Smooth muscle cell (in vitro differentiated cells): ENCODE results near the gene PDZRN3. TPM values are rescaled to one million over a fixed set of nuclear protein-coding genes. Genes with fewer than 3 reads are reported as not detected.

Experiments
- DNase-seq: peaks from one replicate; lab custom pipeline; 2025; ENCODE audit not compliant: unreplicated experiment; lab: John Stamatoyannopoulos, UW
- H2AFZ ChIP-seq: fragments of 200-600 bp; sonication (generic); 2 replicates; pipeline ENCODE4 v1.6.0; 2016; ENCODE audit warnings: antibody characterized with exemption, low read depth, mild to moderate bottlenecking
- H3F3A ChIP-seq: fragments of 200-600 bp; sonication (generic); 2 replicates; pipeline ENCODE4 v1.6.0; 2017; ENCODE audit warnings: antibody characterized with exemption, low read depth
- H3K27ac ChIP-seq: fragments of 200-600 bp; sonication (generic); 2 replicates; pipeline ENCODE4 v1.5.1; 2016; ENCODE audit warnings: low read depth, mild to moderate bottlenecking
- H3K27me3 ChIP-seq: fragments of 200-600 bp; sonication (generic); 2 replicates; pipeline ENCODE4 v1.6.1; 2016; ENCODE audit warnings: low read depth, mild to moderate bottlenecking
- H3K36me3 ChIP-seq: fragments of 200-600 bp; sonication (generic); 2 replicates; pipeline ENCODE4 v1.5.1; 2016; ENCODE audit warnings: low read depth
- H3K4me1 ChIP-seq: fragments of 200-600 bp; sonication (generic); 2 replicates; pipeline ENCODE4 v1.5.1; 2016; ENCODE audit warnings: low read depth
- H3K4me2 ChIP-seq: fragments of 200-600 bp; sonication (generic); 2 replicates; pipeline ENCODE4 v1.6.0; 2016; ENCODE audit warnings: mild to moderate bottlenecking
- H3K4me3 ChIP-seq: fragments of 200-600 bp; sonication (generic); 2 replicates; pipeline ENCODE4 v1.5.1; 2016; ENCODE audit warnings: mild to moderate bottlenecking
- H3K79me2 ChIP-seq: fragments of 200-600 bp; sonication (generic); 2 replicates; pipeline ENCODE4 v1.6.0; 2016; ENCODE audit warnings: low read depth, mild to moderate bottlenecking
- H3K9ac ChIP-seq: fragments of 200-600 bp; sonication (generic); 2 replicates; pipeline ENCODE4 v1.6.0; 2016; ENCODE audit warnings: low read depth
- H3K9me3 ChIP-seq: fragments of 200-600 bp; sonication (generic); replicated peaks from 2 replicates; pipeline ENCODE4 v1.5.1; 2016; ENCODE audit warnings: low read depth
- H4K20me1 ChIP-seq: fragments of 200-600 bp; sonication (generic); 2 replicates; pipeline ENCODE4 v1.6.0; 2016; ENCODE audit warnings: low read depth
- WGBS: methylation state at CpG from one replicate; pipeline ENCODE4 v1.1.7; 2016; ENCODE audit warnings: low lambda C conversion rate; 5-methylcytosine and 5-hydroxymethylcytosine counted together
- polyA plus RNA-seq: library from polyadenylated mRNA; unstranded; fragments of >200 nt; fragmentation: Nextera tagmentation; extraction: Ambion mirVana; gene quantifications from 2 replicates; pipeline ENCODE4 v1.2.1, GENCODE V29; 2016
- total RNA-seq: library from RNA; depleted of rRNA; stranded (reverse); fragments of >200 nt; gene quantifications from 2 replicates; pipeline ENCODE4 v1.2.3, GENCODE V29; 2014
- TF ChIP-seq, protein P1 (sequence below): fragments of 200-600 bp; sonication (generic); IDR thresholded peaks from 2 replicates; pipeline ENCODE4 v1.5.1; 2017; ENCODE audit warnings: borderline replicate concordance, mild to moderate bottlenecking, antibody characterized with exemption; ENCODE audit not compliant: insufficient read depth, poor library complexity, severe bottlenecking

PDZRN3 gene
- total and polyA plus RNA-seq, 2 experiments from 2014 or later: 99.5 to 128 TPM

DNA sequence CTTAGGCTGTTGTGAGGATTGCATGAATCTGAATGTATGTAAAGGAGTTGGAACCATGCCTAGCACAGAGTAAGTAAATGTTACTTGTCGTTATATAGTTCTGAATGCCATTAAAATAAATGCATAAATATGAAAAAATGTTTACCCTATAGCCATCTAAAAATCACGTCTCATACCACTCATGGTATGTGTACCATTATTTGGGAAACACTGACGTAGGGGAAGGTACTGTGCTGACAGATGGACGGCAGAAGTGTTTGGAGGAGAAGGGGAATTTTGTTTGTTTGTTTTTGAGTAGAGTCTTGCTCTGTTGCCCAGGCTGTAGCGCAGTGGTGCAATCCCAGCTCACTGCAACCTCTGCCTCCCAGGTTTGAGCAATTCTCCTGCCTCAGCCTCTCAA lies 30.5 kb upstream of the PDZRN3 start:
- Histone ChIP-seq H3K27me3 (no peaks in the 10 kb centered on the region), H3K79me2 (no peaks in the 10 kb centered on the region), H3K9ac (no peak overlapping the region), H4K20me1 (no peaks in the 10 kb centered on the region), H3K36me3 (no peaks in the 10 kb centered on the region), H3K4me1 (no peaks in the 10 kb centered on the region), H3K4me3 (no peak overlapping the region), H3F3A (peaks cover 2% of the 10 kb centered on the region), H3K9me3 (no peaks in the 10 kb centered on the region), H2AFZ (no peak overlapping the region), H3K4me2 (no peak overlapping the region), H3K27ac (no peak overlapping the region)
- TF ChIP-seq, protein P1, sequence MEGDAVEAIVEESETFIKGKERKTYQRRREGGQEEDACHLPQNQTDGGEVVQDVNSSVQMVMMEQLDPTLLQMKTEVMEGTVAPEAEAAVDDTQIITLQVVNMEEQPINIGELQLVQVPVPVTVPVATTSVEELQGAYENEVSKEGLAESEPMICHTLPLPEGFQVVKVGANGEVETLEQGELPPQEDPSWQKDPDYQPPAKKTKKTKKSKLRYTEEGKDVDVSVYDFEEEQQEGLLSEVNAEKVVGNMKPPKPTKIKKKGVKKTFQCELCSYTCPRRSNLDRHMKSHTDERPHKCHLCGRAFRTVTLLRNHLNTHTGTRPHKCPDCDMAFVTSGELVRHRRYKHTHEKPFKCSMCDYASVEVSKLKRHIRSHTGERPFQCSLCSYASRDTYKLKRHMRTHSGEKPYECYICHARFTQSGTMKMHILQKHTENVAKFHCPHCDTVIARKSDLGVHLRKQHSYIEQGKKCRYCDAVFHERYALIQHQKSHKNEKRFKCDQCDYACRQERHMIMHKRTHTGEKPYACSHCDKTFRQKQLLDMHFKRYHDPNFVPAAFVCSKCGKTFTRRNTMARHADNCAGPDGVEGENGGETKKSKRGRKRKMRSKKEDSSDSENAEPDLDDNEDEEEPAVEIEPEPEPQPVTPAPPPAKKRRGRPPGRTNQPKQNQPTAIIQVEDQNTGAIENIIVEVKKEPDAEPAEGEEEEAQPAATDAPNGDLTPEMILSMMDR: no peak
- no peak for DNase-seq
- WGBS: 98% methylated on average over 5 of the region's 5 CpGs

DNA sequence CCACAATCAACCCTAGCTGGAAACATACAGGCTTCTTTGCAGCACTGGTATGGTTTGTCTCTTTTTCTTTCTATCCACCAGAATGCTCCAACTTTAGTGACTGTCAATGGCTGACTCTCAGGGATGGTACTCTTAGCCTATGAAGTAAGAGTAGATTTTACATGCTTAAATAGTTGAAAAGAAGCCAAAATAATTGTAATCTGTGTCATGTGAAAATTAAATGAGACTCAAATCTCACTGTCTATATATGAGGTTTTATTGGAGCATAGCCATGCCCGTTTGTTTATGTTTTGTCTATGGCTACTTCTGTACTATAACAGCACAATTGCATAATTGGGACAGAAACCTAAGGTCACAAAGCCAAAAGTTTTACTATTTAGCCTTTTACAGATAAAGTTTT lies 29.1 kb upstream of the PDZRN3 start:
- Histone ChIP-seq H2AFZ (peak overlapping the region; percentile 5), H3K27ac (no peak overlapping the region), H3K4me1 (no peaks in the 10 kb centered on the region), H3K36me3 (no peaks in the 10 kb centered on the region), H3K9me3 (no peaks in the 10 kb centered on the region), H3K4me2 (no peak overlapping the region), H3K79me2 (no peaks in the 10 kb centered on the region), H3F3A (peaks cover 2% of the 10 kb centered on the region), H4K20me1 (no peaks in the 10 kb centered on the region), H3K27me3 (no peaks in the 10 kb centered on the region), H3K9ac (no peak overlapping the region), H3K4me3 (no peak overlapping the region)
- DNase-seq: no peak
- 48% methylated on average over 1 of the region's 1 CpG for WGBS
- TF ChIP-seq, protein P1: no peak

DNA sequence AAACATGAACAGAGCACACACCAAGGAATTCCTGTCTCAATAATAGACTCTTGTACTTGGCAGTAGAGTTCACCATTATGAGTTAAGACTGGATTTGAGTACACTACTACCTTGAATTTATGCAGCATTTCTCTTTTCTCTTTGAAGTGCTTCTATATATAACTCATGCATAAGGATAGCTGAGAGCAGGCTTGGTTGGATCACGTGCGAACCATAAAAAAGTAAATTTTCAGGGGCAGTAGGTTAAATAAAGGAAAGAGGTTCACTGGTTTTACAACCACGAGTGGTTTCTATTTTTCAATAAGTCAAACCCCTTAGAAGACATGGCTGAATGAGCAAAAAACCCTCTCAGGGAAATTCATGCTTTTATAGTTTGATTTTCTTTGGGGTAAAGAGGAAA lies 28.6 kb upstream of the PDZRN3 start:
- H3K4me1 ChIP-seq: no peaks in the 10 kb centered on the region
- H3K36me3 ChIP-seq: no peaks in the 10 kb centered on the region
- no peaks in the 10 kb centered on the region for H3K9me3 ChIP-seq
- no peak overlapping the region for H3K4me2 ChIP-seq
- peaks cover 2% of the 10 kb centered on the region for H3F3A ChIP-seq
- no peaks in the 10 kb centered on the region for H3K79me2 ChIP-seq
- no peak overlapping the region for H3K4me3 ChIP-seq
- WGBS: 91% methylated on average over 3 of the region's 3 CpGs
- no peaks in the 10 kb centered on the region for H4K20me1 ChIP-seq
- no peak for DNase-seq
- H3K27me3 ChIP-seq: no peaks in the 10 kb centered on the region
- H3K27ac ChIP-seq: no peak overlapping the region
- peak overlapping the region; percentile 5 for H2AFZ ChIP-seq
- no peak overlapping the region for H3K9ac ChIP-seq
- TF ChIP-seq, protein P1: no peak

DNA sequence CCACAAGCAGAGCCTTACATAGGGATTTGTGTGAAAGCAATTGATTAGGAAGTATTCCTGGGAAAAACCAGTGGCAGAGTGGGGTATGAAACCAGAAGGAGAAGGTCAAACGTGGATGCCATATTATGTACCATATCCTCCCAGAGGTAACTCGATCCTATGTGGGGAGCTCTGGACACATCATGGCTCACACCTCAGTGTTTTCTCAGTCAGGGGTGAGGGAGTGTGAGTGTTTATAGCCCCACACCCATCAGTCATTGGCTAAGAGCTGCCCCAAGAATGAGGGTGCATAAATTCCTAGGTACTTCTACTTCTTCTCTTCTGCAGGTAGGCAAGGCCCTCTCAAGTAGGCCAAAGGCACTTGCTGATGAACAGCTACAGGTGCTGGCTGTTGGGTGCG lies 28.2 kb upstream of the PDZRN3 start:
- Histone ChIP-seq H3K4me2 (no peak overlapping the region), H3K4me3 (no peak overlapping the region), H3K36me3 (no peaks in the 10 kb centered on the region), H2AFZ (no peak overlapping the region), H3K4me1 (no peaks in the 10 kb centered on the region), H3K79me2 (no peaks in the 10 kb centered on the region), H3K9me3 (no peaks in the 10 kb centered on the region), H4K20me1 (no peaks in the 10 kb centered on the region), H3F3A (peaks cover 2% of the 10 kb centered on the region), H3K27me3 (no peaks in the 10 kb centered on the region), H3K27ac (no peak overlapping the region), H3K9ac (no peak overlapping the region)
- DNase-seq: no peak
- TF ChIP-seq, protein P1: no peak
- WGBS: 91% methylated on average over 3 of the region's 3 CpGs
